Renal cortical epithelial cell (primary cell): ENCODE measurements around the gene CCIN. TPM values are rescaled to one million over a fixed set of nuclear protein-coding genes. Genes with fewer than 3 reads are reported as not detected.

ENCODE experiments used
- DNase-seq: peaks from one replicate; pipeline ENCODE4 v3.0.0-alpha.2; 2011; ENCODE audit warnings: low read depth
- total RNA-seq: library from RNA; depleted of rRNA; stranded (reverse); fragments of >200 nt; gene quantifications from 2 replicates; pipeline ENCODE4 v1.2.3, GENCODE V29; 2014

CCIN gene
- total RNA-seq, 1 donor from 2014 or later = 0.55 TPM

- peak; percentile 98 for DNase-seq
Observed at GRCh38 chr9:36190388-36191289, 21.5 kb downstream of the CCIN start, which contains the start of gene CLTA. CLTA (plus strand) TSS chr9:36190921; CDS start chr9:36191057, 136 bp downstream.

GRCh38 chr9:36191290-36191645 is 22.1 kb downstream of the CCIN start:
- DNase-seq = no peak

- no peak for DNase-seq
Observed at GRCh38 chr9:36191686-36192085, 22.5 kb downstream of the CCIN start.

- DNase-seq = peak; percentile 49
Observed at GRCh38 chr9:36192196-36192595, 23.0 kb downstream of the CCIN start.

- DNase-seq = no peak
Observed at GRCh38 chr9:36193023-36193422, 23.8 kb downstream of the CCIN start.

GRCh38 chr9:36194326-36195000 is 25.3 kb downstream of the CCIN start:
- DNase-seq = peak; percentile 75

GRCh38 chr9:36204906-36205547 is 35.8 kb downstream of the CCIN start:
- DNase-seq = no peak

GRCh38 chr9:36207016-36207415 is 37.8 kb downstream of the CCIN start:
- peak; percentile 80 for DNase-seq

GRCh38 chr9:36207546-36208012 is 38.4 kb downstream of the CCIN start:
- DNase-seq = peak; percentile 86

- DNase-seq = no peak
Observed at GRCh38 chr9:36208521-36209253, 39.5 kb downstream of the CCIN start.

GRCh38 chr9:36210722-36211121 is 41.5 kb downstream of the CCIN start:
- DNase-seq = no peak

GRCh38 chr9:36211510-36211909 is 42.3 kb downstream of the CCIN start:
- no peak for DNase-seq

- no peak for DNase-seq
Observed at GRCh38 chr9:36213387-36213786, 44.2 kb downstream of the CCIN start.

- no peak for DNase-seq
Observed at GRCh38 chr9:36213989-36214388, 44.8 kb downstream of the CCIN start.

- DNase-seq = no peak
Observed at GRCh38 chr9:36214571-36214970, 45.4 kb downstream of the CCIN start.

GRCh38 chr9:36217256-36217968 is 48.2 kb downstream of the CCIN start:
- DNase-seq = no peak

- DNase-seq = no peak
Observed at GRCh38 chr9:36218011-36218410, 48.8 kb downstream of the CCIN start.

- peak; percentile 36 for DNase-seq
Observed at GRCh38 chr9:36218411-36218901, 49.3 kb downstream of the CCIN start.
